A673 (cell line): Measurements from ENCODE around the gene EXOC6B. TPM values are rescaled to one million over a fixed set of nuclear protein-coding genes. Genes with fewer than 3 reads are reported as not detected.

Experiments
- BruUV-seq: library from RNA; stranded (reverse); fragments of 400-500 nt; replicated peaks from 2 replicates; lab custom pipeline; 2021; lab: Mats Ljungman, UMichigan
- CTCF ChIA-PET: fragments of 300-600 bp; sonication (Branson Sonifier 250); formaldehyde crosslinking; loops from one replicate; lab custom pipeline; 2022; ENCODE audit warnings: antibody characterized with exemption; lab: Charles Lee
- POLR2A ChIA-PET: fragments of 300-600 bp; sonication (Branson Sonifier 250); formaldehyde crosslinking; loops from one replicate; lab custom pipeline; 2022; ENCODE audit warnings: antibody characterized with exemption; ENCODE audit not compliant: low non-redundant PET; lab: Charles Lee
- DNase-seq: peaks from one replicate; pipeline ENCODE4 v3.0.0-alpha.2; 2015; ENCODE audit warnings: low spot score
- H3K27ac ChIP-seq: fragments of 200-600 bp; sonication (generic); 2 replicates; pipeline ENCODE4 v1.5.1; 2016; ENCODE audit warnings: mixed run types, low read depth, mild to moderate bottlenecking, mixed read lengths, antibody characterized with exemption, low read length; ENCODE audit not compliant: poor library complexity, severe bottlenecking
- H3K27me3 ChIP-seq: fragments of 200-600 bp; sonication (generic); replicated peaks from 2 replicates; pipeline ENCODE4 v1.6.1; 2017; ENCODE audit warnings: mixed run types, low read depth, mild to moderate bottlenecking, mixed read lengths, antibody characterized with exemption, low read length; ENCODE audit not compliant: insufficient read depth, poor library complexity
- H3K36me3 ChIP-seq: fragments of 200-600 bp; sonication (generic); 2 replicates; pipeline ENCODE4 v1.6.1; 2016; ENCODE audit warnings: mixed run types, mild to moderate bottlenecking, mixed read lengths, antibody characterized with exemption, low read length; ENCODE audit not compliant: insufficient read depth, poor library complexity, severe bottlenecking
- H3K4me1 ChIP-seq: fragments of 200-600 bp; sonication (generic); 2 replicates; pipeline ENCODE4 v1.6.1; 2017; ENCODE audit warnings: mixed run types, mild to moderate bottlenecking, mixed read lengths, antibody characterized with exemption, low read length; ENCODE audit not compliant: insufficient read depth, poor library complexity, severe bottlenecking
- H3K4me3 ChIP-seq: fragments of 200-600 bp; sonication (generic); 2 replicates; pipeline ENCODE4 v1.5.1; 2016; ENCODE audit warnings: low read depth, mixed run types, mild to moderate bottlenecking, mixed read lengths, low read length; ENCODE audit not compliant: poor library complexity, severe bottlenecking
- H3K9me3 ChIP-seq: fragments of 200-600 bp; sonication (generic); 2 replicates; pipeline ENCODE4 v1.6.1; 2016; ENCODE audit warnings: mixed run types, low read depth, mild to moderate bottlenecking, mixed read lengths, antibody characterized with exemption, low read length; ENCODE audit not compliant: poor library complexity, severe bottlenecking
- EZH2 ChIP-seq: fragments of 200-600 bp; sonication (generic); IDR thresholded peaks from 2 replicates; pipeline ENCODE4 v1.6.1; 2017; ENCODE audit warnings: borderline replicate concordance, low read depth, mild to moderate bottlenecking, mixed read lengths, antibody characterized with exemption, low read length; ENCODE audit not compliant: poor library complexity, severe bottlenecking
- intact Hi-C: fragments of 100-400 bp; cut with micrococcal nuclease; formaldehyde crosslinking; loops from one replicate; pipeline ENCODE4 v1.10.0; 2022; ENCODE audit not compliant: unreplicated experiment
- total RNA-seq: library from RNA; stranded (reverse); gene quantifications from 2 replicates; pipeline ENCODE4 v1.2.3, GENCODE V29; 2021
- TF ChIP-seq, protein P1 (sequence below): fragments of 300-800, 200-600 bp; sonication (generic); conservative IDR thresholded peaks from 2 replicates; pipeline ENCODE4 v1.5.1; 2017; ENCODE audit warnings: low read depth, mild to moderate bottlenecking, antibody characterized with exemption, low read length, moderate library complexity, mixed read lengths

Gene EXOC6B
- total RNA-seq, 1 experiment from 2014 or later = 138 TPM

DNA sequence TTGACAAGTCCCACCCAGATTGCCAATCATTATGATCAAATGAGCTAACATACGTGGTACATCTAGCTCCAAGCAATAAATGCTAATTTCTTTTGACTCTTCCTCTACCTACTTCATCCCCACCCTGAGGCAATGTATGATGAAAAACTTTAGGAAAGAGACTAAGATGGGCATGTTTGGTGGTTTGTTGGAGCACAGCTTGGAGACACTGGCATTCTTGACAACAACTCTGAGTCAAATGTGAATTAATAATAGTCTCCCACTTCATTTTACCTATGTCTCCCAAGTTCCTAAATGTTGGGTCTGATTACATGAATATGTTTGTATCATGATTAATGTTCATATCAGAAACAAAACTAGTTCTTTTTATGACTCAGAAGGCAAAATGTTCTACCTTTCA, 36.6 kb downstream of the EXOC6B start:
- BruUV-seq = no TSS peak

DNA sequence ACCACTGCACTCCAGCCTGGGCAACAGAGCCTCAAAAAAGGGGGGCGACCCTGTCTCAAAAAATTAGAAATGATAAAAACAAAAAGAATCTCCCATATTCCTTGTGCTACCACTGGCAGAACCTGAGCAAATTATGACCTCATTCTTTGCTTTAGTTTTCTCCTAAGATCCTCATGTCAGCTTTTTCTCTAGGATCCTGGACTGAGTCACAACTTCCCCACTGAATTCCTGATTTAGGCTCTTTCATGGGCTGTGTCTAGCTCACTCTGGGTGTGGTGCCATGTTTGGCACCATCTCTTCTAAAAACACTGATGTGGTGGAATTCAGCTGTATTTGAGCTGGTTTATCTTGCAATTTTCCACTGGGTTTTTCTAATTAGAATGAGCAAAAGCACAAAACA, 37.1 kb downstream of the EXOC6B start:
- no peaks in the 10 kb centered on the region for H3K4me1 ChIP-seq
- no peaks in the 10 kb centered on the region for H3K27me3 ChIP-seq
- peaks cover 6% of the 10 kb centered on the region for H3K9me3 ChIP-seq
- H3K4me3 ChIP-seq = no peak overlapping the region
- no TSS peak for BruUV-seq
- intact Hi-C loops = no loop called here
- POLR2A ChIA-PET = no interaction called here
- TF ChIP-seq EZH2 = no peak
- TF ChIP-seq, protein P1, sequence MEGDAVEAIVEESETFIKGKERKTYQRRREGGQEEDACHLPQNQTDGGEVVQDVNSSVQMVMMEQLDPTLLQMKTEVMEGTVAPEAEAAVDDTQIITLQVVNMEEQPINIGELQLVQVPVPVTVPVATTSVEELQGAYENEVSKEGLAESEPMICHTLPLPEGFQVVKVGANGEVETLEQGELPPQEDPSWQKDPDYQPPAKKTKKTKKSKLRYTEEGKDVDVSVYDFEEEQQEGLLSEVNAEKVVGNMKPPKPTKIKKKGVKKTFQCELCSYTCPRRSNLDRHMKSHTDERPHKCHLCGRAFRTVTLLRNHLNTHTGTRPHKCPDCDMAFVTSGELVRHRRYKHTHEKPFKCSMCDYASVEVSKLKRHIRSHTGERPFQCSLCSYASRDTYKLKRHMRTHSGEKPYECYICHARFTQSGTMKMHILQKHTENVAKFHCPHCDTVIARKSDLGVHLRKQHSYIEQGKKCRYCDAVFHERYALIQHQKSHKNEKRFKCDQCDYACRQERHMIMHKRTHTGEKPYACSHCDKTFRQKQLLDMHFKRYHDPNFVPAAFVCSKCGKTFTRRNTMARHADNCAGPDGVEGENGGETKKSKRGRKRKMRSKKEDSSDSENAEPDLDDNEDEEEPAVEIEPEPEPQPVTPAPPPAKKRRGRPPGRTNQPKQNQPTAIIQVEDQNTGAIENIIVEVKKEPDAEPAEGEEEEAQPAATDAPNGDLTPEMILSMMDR = no peak
- H3K36me3 ChIP-seq = no peaks in the 10 kb centered on the region
- H3K27ac ChIP-seq = no peak overlapping the region
- CTCF ChIA-PET = no interaction called here
- DNase-seq = peak; percentile 15

More for the DNA sequence above, 36.6 kb downstream of the EXOC6B start:
- H3K9me3 ChIP-seq = peaks cover 1% of the 10 kb centered on the region
- ChIA-PET POLR2A (no interaction called here), CTCF (no interaction called here)
- H3K36me3 ChIP-seq = no peaks in the 10 kb centered on the region
- no peak overlapping the region for H3K4me3 ChIP-seq
- no peaks in the 10 kb centered on the region for H3K4me1 ChIP-seq
- TF ChIP-seq, protein P1 = no peak
- TF ChIP-seq EZH2 = no peak
- intact Hi-C loops = no loop called here
- no peak overlapping the region for H3K27ac ChIP-seq
- no peaks in the 10 kb centered on the region for H3K27me3 ChIP-seq
- DNase-seq = no peak

DNA sequence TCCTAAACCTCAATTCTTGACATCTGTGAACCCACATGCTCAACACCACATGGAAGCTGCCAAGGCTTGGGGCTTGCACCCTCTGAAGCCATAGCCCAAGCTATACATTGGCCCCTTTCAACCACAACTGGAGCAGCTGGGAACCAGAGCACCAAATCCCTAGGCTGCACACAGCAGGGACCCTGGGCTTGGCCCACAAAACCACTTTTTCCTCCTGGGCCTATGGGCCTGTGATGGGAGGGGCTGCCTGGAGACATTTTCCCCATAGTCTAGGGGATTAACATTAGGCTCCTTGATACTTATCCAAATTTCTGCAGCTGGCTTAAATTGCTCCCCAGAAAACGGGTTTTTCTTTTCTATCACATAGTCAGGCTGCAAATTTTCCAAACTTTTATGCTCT, 40.3 kb downstream of the EXOC6B start:
- intact Hi-C loops = no loop called here
- H3K4me3 ChIP-seq = no peak overlapping the region
- no peak overlapping the region for H3K27ac ChIP-seq
- no peaks in the 10 kb centered on the region for H3K36me3 ChIP-seq
- ChIA-PET CTCF (no interaction called here), POLR2A (no interaction called here)
- peaks cover 12% of the 10 kb centered on the region for H3K4me1 ChIP-seq
- no peaks in the 10 kb centered on the region for H3K27me3 ChIP-seq
- DNase-seq = peak; percentile 14
- TF ChIP-seq, protein P1 = no peak
- TF ChIP-seq EZH2 = no peak
- peaks cover 7% of the 10 kb centered on the region for H3K9me3 ChIP-seq
- BruUV-seq = no TSS peak
